Thymus (tissue), 11 donors: ENCODE measurements around the gene RNF41. TPM values are rescaled to one million over a fixed set of nuclear protein-coding genes. Genes with fewer than 3 reads are reported as not detected.

Source experiments
- DNase-seq, 9 donors: peaks; one replicate each; pipeline ENCODE4 v3.0.0-alpha.2; 2013; ENCODE audit warnings: low spot score in 9 of 9, low read depth in 6 of 9, missing footprints in 1 of 9
- H3K27ac ChIP-seq, 2 donors: one replicate each; pipeline ENCODE4 v1.5.1; 2013; ENCODE audit warnings: control low read depth in 1 of 2, low read depth in 1 of 2, low read length in 1 of 2, mild to moderate bottlenecking in 1 of 2, moderate library complexity in 1 of 2
- H3K27me3 ChIP-seq, 2 donors: one replicate each; pipeline ENCODE4 v1.5.1; 2013; ENCODE audit warnings: low read length in 1 of 2; ENCODE audit not compliant: control insufficient read depth in 2 of 2, insufficient read depth in 1 of 2
- H3K36me3 ChIP-seq, 2 donors: one replicate each; pipeline ENCODE4 v1.5.1; 2013; ENCODE audit warnings: low read length in 1 of 2, mild to moderate bottlenecking in 1 of 2, moderate library complexity in 1 of 2; ENCODE audit not compliant: control insufficient read depth in 2 of 2, insufficient read depth in 2 of 2
- H3K4me1 ChIP-seq, 2 donors: one replicate each; pipeline ENCODE4 v1.5.1; 2013; ENCODE audit warnings: low read length in 2 of 2; ENCODE audit not compliant: control insufficient read depth in 2 of 2, insufficient read depth in 2 of 2
- H3K4me3 ChIP-seq, 2 donors: one replicate each; pipeline ENCODE4 v1.5.1; 2013; ENCODE audit warnings: low read length in 2 of 2, control low read depth in 1 of 2, mild to moderate bottlenecking in 1 of 2
- H3K9me3 ChIP-seq, 2 donors: one replicate each; pipeline ENCODE4 v1.5.1; 2013; ENCODE audit warnings: low read length in 1 of 2, mild to moderate bottlenecking in 1 of 2; ENCODE audit not compliant: control insufficient read depth in 2 of 2, insufficient read depth in 1 of 2
- WGBS: extraction: QIAGEN DNeasy Blood & Tissue Kit; methylation state at CpG from one replicate; pipeline ENCODE4 v1.1.7; 2013; 5-methylcytosine and 5-hydroxymethylcytosine counted together
- polyA plus RNA-seq: library from polyadenylated mRNA; stranded (reverse); fragments of 200-250 nt; gene quantifications from one replicate; pipeline ENCODE4 v1.2.3, GENCODE V29; 2013
- total RNA-seq: library from RNA; stranded (reverse); fragments of 120-200 nt; gene quantifications from one replicate; pipeline ENCODE4 v1.2.4, GENCODE V29; 2013
- donor health status: healthy.

RNF41 gene
- total and polyA plus RNA-seq, 2 donors = 18.3 to 26.8 TPM

GRCh38 chr12:56172839-56173238 is 48.9 kb downstream of the RNF41 start:
- no peaks in the 10 kb centered on the region for H3K9me3 ChIP-seq

GRCh38 chr12:56169229-56169759 is 52.4 kb downstream of the RNF41 start:
- no peaks in the 10 kb centered on the region for H3K27me3 ChIP-seq
- no peak for DNase-seq
- no peaks in the 10 kb centered on the region for H3K4me1 ChIP-seq
- no peak overlapping the region for H3K4me3 ChIP-seq
- 97% methylated on average over 11 of the region's 11 CpGs for WGBS
- no peaks in the 10 kb centered on the region for H3K9me3 ChIP-seq
- peaks cover 84 to 92% of the 10 kb centered on the region in 2 donors for H3K36me3 ChIP-seq
- no peak overlapping the region for H3K27ac ChIP-seq

More at GRCh38 chr12:56172839-56173238, 48.9 kb downstream of the RNF41 start:
- Histone ChIP-seq H3K4me3 (no peak overlapping the region), H3K27me3 (no peaks in the 10 kb centered on the region), H3K36me3 (peaks cover 73 to 91% of the 10 kb centered on the region in 2 donors), H3K4me1 (no peaks in the 10 kb centered on the region), H3K27ac (no peak overlapping the region)
- DNase-seq = no peak
- 95% methylated on average over 7 of the region's 7 CpGs for WGBS

GRCh38 chr12:56165369-56165768 is 56.4 kb downstream of the RNF41 start:
- H3K27ac ChIP-seq = no peak overlapping the region
- 94% methylated on average over 4 of the region's 4 CpGs for WGBS
- no peak for DNase-seq

GRCh38 chr12:56164345-56164729 is 57.4 kb downstream of the RNF41 start:
- H3K4me3 ChIP-seq = no peak overlapping the region
- no peaks in the 10 kb centered on the region for H3K9me3 ChIP-seq
- peaks cover 20 to 25% of the 10 kb centered on the region in 2 donors for H3K4me1 ChIP-seq
- H3K27ac ChIP-seq = peak overlapping the region in 1 of 2 donors; percentile 20
- H3K27me3 ChIP-seq = no peaks in the 10 kb centered on the region
- no peak for DNase-seq
- H3K36me3 ChIP-seq = peaks cover 83 to 94% of the 10 kb centered on the region in 2 donors
- 98% methylated on average over 17 of the region's 17 CpGs for WGBS

More at GRCh38 chr12:56165369-56165768, 56.4 kb downstream of the RNF41 start:
- no peaks in the 10 kb centered on the region for H3K9me3 ChIP-seq
- H3K4me3 ChIP-seq = no peak overlapping the region
- peaks cover 10 to 15% of the 10 kb centered on the region in 2 donors for H3K4me1 ChIP-seq
- H3K27me3 ChIP-seq = no peaks in the 10 kb centered on the region
- peaks cover 83 to 94% of the 10 kb centered on the region in 2 donors for H3K36me3 ChIP-seq

- peaks cover 22 to 30% of the 10 kb centered on the region in 2 donors for H3K4me1 ChIP-seq
- no peak for DNase-seq
Measured at GRCh38 chr12:56163533-56164344, 58.0 kb downstream of the RNF41 start.

GRCh38 chr12:56162468-56163290 is 59.0 kb downstream of the RNF41 start:
- H3K9me3 ChIP-seq = no peaks in the 10 kb centered on the region
- no peaks in the 10 kb centered on the region for H3K27me3 ChIP-seq
- H3K4me1 ChIP-seq = peaks cover 22 to 32% of the 10 kb centered on the region in 2 donors
- 96% methylated on average over 11 of the region's 11 CpGs for WGBS
- H3K27ac ChIP-seq = peak overlapping the region in 1 of 2 donors; percentile 38
- no peak for DNase-seq
- no peak overlapping the region for H3K4me3 ChIP-seq
- peaks cover 71 to 78% of the 10 kb centered on the region in 2 donors for H3K36me3 ChIP-seq

More at GRCh38 chr12:56163533-56164344, 58.0 kb downstream of the RNF41 start:
- Histone ChIP-seq H3K27ac (peak overlapping the region in 1 of 2 donors; percentile 20), H3K4me3 (no peak overlapping the region), H3K27me3 (no peaks in the 10 kb centered on the region), H3K9me3 (no peaks in the 10 kb centered on the region), H3K36me3 (peaks cover 77 to 89% of the 10 kb centered on the region in 2 donors)
- WGBS = 98% methylated on average over 11 of the region's 11 CpGs

GRCh38 chr12:56161690-56162351 is 59.9 kb downstream of the RNF41 start:
- Histone ChIP-seq H3K9me3 (no peaks in the 10 kb centered on the region), H3K4me3 (no peak overlapping the region), H3K27ac (peak overlapping the region; percentile 32 to 46), H3K4me1 (peaks cover 26 to 41% of the 10 kb centered on the region in 2 donors), H3K36me3 (peaks cover 63 to 73% of the 10 kb centered on the region in 2 donors), H3K27me3 (no peaks in the 10 kb centered on the region)
- DNase-seq = no peak
- 93% methylated on average over 10 of the region's 10 CpGs for WGBS

GRCh38 chr12:56160894-56161689 is 60.6 kb downstream of the RNF41 start:
- peaks cover 26 to 41% of the 10 kb centered on the region in 2 donors for H3K4me1 ChIP-seq
- peaks cover 60 to 68% of the 10 kb centered on the region in 2 donors for H3K36me3 ChIP-seq
- peak overlapping the region; percentile 91 to 92 for H3K27ac ChIP-seq
- 95% methylated on average over 11 of the region's 11 CpGs for WGBS
- no peak for DNase-seq
- peak overlapping the region; percentile 62 to 88 for H3K4me3 ChIP-seq
- H3K27me3 ChIP-seq = no peaks in the 10 kb centered on the region
- H3K9me3 ChIP-seq = no peaks in the 10 kb centered on the region
